Sigmoid colon (tissue), 7 donors: ENCODE measurements around the gene LYPD6B. TPM values are rescaled to one million over a fixed set of nuclear protein-coding genes. Genes with fewer than 3 reads are reported as not detected.

Experiments used
- DNase-seq: peaks from one replicate; pipeline ENCODE4 v3.0.0-alpha.2; 2019
- H3K27ac ChIP-seq, 4 donors: fragments of 200-600 bp; sonication (generic); one replicate each; pipeline ENCODE4 v1.5.1; 2016 to 2019; ENCODE audit warnings: mild to moderate bottlenecking in 1 of 4
- H3K27me3 ChIP-seq, 3 donors: fragments of 200-600 bp; sonication (generic); one replicate each; pipeline ENCODE4 v1.5.1; 2019; ENCODE audit warnings: mild to moderate bottlenecking in 1 of 3
- H3K36me3 ChIP-seq, 4 donors: fragments of 200-600 bp; sonication (generic); one replicate each; pipeline ENCODE4 v1.5.1; 2016 to 2019
- H3K4me1 ChIP-seq, 4 donors: fragments of 200-600 bp; sonication (generic); one replicate each; pipeline ENCODE4 v1.5.1; 2017 to 2019
- H3K4me3 ChIP-seq, 4 donors: fragments of 200-600 bp; sonication (generic); one replicate each; pipeline ENCODE4 v1.5.1; 2017 to 2019; ENCODE audit warnings: mild to moderate bottlenecking in 2 of 4, moderate library complexity in 1 of 4
- H3K9me3 ChIP-seq, 4 donors: fragments of 200-600 bp in 3 of 4; sonication (generic) in 3 of 4; one replicate each; pipeline versions ENCODE4 v1.5.1 to v1.6.1; 2013 to 2019
- CTCF ChIP-seq, 4 experiments: fragments of 450-650 bp in 3 of 4; fragments of 200-600 bp in 1 of 4; IDR thresholded peaks; one replicate each; pipeline ENCODE4 v1.5.1; 2016 to 2019; ENCODE audit warnings: antibody characterized with exemption in 4 of 4, mild to moderate bottlenecking in 3 of 4, moderate library complexity in 2 of 4
- EP300 ChIP-seq, 4 donors: sonication (generic); formaldehyde crosslinking; IDR thresholded peaks; one replicate each; pipeline ENCODE4 v1.6.1; 2017; ENCODE audit warnings: antibody characterized with exemption in 4 of 4
- POLR2A ChIP-seq, 2 donors: fragments of 450-650 bp; IDR thresholded peaks; one replicate each; pipeline ENCODE4 v1.6.1; 2016; ENCODE audit warnings: antibody characterized with exemption in 2 of 2, mild to moderate bottlenecking in 2 of 2, moderate library complexity in 2 of 2
- POLR2AphosphoS5 ChIP-seq, 4 donors: sonication (generic); formaldehyde crosslinking; IDR thresholded peaks; one replicate each; pipeline ENCODE4 v1.6.1; 2017; ENCODE audit warnings: antibody characterized with exemption in 4 of 4
- WGBS, 2 donors: extraction: QIAGEN DNeasy Blood & Tissue Kit; methylation state at CpG; one replicate each; pipeline ENCODE4 v1.1.7; 2013; 5-methylcytosine and 5-hydroxymethylcytosine counted together
- intact Hi-C: fragments of 100-400 bp; cut with DNase I; formaldehyde crosslinking; loops from one replicate; pipeline ENCODE4 v1.15.1; 2023
- polyA plus RNA-seq, 3 donors: library from polyadenylated mRNA; stranded (reverse); fragments of 200-250 nt; gene quantifications; one replicate each; pipeline ENCODE4 v1.2.3, GENCODE V29; 2013
- total RNA-seq, 4 donors: library from RNA; depleted of rRNA; stranded (reverse); fragments of >200 nt; gene quantifications; one replicate each; pipeline ENCODE4 v1.1.0, GENCODE V29; 2016
- donor health status: healthy with polysubstance abuse.
- donor health status: Bipolar disorder and iron deficiency.
- donor health status: healthy.

Gene LYPD6B
- total and polyA plus RNA-seq, 7 donors: 0.66 to 2.1 (median 1.5) TPM; not detected in 3

- no peaks in the 10 kb centered on the region for H3K9me3 ChIP-seq
- 48 to 84% methylated on average over 5 of the region's 5 CpGs for WGBS, 2 donors
- no peaks in the 10 kb centered on the region for H3K27me3 ChIP-seq
- no peak overlapping the region for H3K4me3 ChIP-seq
- H3K27ac ChIP-seq: no peak overlapping the region
- no peak for DNase-seq
- intact Hi-C loops: no loop called here
- H3K36me3 ChIP-seq: no peaks in the 10 kb centered on the region
- peaks cover 0 to 23% (median 14%) of the 10 kb centered on the region in 4 donors for H3K4me1 ChIP-seq
- TF ChIP-seq CTCF (IDR thresholded peaks at IDR 0.05): no peak
- no peak for TF ChIP-seq EP300 (IDR thresholded peaks at IDR 0.05)
- no peak for TF ChIP-seq POLR2A (IDR thresholded peaks at IDR 0.05)
- no peak for TF ChIP-seq POLR2AphosphoS5 (IDR thresholded peaks at IDR 0.05)
These were observed 30.7 kb downstream of the LYPD6B start for GRCh38 chr2:149068996-149069888.

GRCh38 chr2:149070681-149071320 lies 32.3 kb downstream of the LYPD6B start:
- H3K9me3 ChIP-seq: no peaks in the 10 kb centered on the region
- peaks cover 0 to 10% (median 4%) of the 10 kb centered on the region in 4 donors for H3K4me1 ChIP-seq
- no peak for DNase-seq
- no peak overlapping the region for H3K27ac ChIP-seq
- no peaks in the 10 kb centered on the region for H3K36me3 ChIP-seq
- H3K4me3 ChIP-seq: no peak overlapping the region
- TF ChIP-seq POLR2AphosphoS5 (IDR thresholded peaks at IDR 0.05) (no peak), CTCF (IDR thresholded peaks at IDR 0.05) (no peak), EP300 (IDR thresholded peaks at IDR 0.05) (no peak), POLR2A (IDR thresholded peaks at IDR 0.05) (no peak)
- no peaks in the 10 kb centered on the region for H3K27me3 ChIP-seq
- intact Hi-C loops: no loop called here
- 21 to 73% methylated on average over 9 of the region's 9 CpGs for WGBS, 2 donors

- DNase-seq: no peak
- no peaks in the 10 kb centered on the region for H3K9me3 ChIP-seq
These were observed 36.6 kb downstream of the LYPD6B start for GRCh38 chr2:149075105-149075504.

GRCh38 chr2:149075853-149076252 lies 37.4 kb downstream of the LYPD6B start:
- 75 to 85% methylated on average over 10 of the region's 10 CpGs for WGBS, 2 donors
- Histone ChIP-seq H3K27me3 (no peaks in the 10 kb centered on the region), H3K9me3 (no peaks in the 10 kb centered on the region), H3K4me1 (no peaks in the 10 kb centered on the region), H3K4me3 (no peak overlapping the region), H3K36me3 (no peaks in the 10 kb centered on the region), H3K27ac (no peak overlapping the region)
- no peak for DNase-seq
- intact Hi-C loops: no loop called here
- TF ChIP-seq POLR2A (IDR thresholded peaks at IDR 0.05) (no peak), POLR2AphosphoS5 (IDR thresholded peaks at IDR 0.05) (no peak), EP300 (IDR thresholded peaks at IDR 0.05) (no peak), CTCF (IDR thresholded peaks at IDR 0.05) (no peak)

More at GRCh38 chr2:149075105-149075504, 36.6 kb downstream of the LYPD6B start:
- Histone ChIP-seq H3K27ac (no peak overlapping the region), H3K4me1 (peaks cover 0 to under 1% (median 0%) of the 10 kb centered on the region in 4 donors), H3K27me3 (no peaks in the 10 kb centered on the region), H3K4me3 (no peak overlapping the region), H3K36me3 (no peaks in the 10 kb centered on the region)
- intact Hi-C loops: no loop called here
- TF ChIP-seq POLR2AphosphoS5 (IDR thresholded peaks at IDR 0.05): no peak
- WGBS, 2 donors: 12 to 62% methylated on average over 2 of the region's 2 CpGs

- Histone ChIP-seq H3K4me3 (no peak overlapping the region), H3K4me1 (no peaks in the 10 kb centered on the region), H3K27me3 (no peaks in the 10 kb centered on the region), H3K36me3 (no peaks in the 10 kb centered on the region), H3K9me3 (no peaks in the 10 kb centered on the region), H3K27ac (no peak overlapping the region)
- DNase-seq: no peak
- no peak for TF ChIP-seq POLR2A (IDR thresholded peaks at IDR 0.05)
- 86 to 87% methylated on average over 5 of the region's 5 CpGs for WGBS, 2 donors
- intact Hi-C loops: no loop called here
These were observed 38.4 kb downstream of the LYPD6B start for GRCh38 chr2:149076863-149077412.
